SK-N-SH treated with all-trans-retinoic acid at 6 μM for 48 hours (cell line): ENCODE data around the gene FREY1.

Source experiments
- ATAC-seq: fragments of 200-7000 bp; cut with Tn5 transposase; 3 replicates; pipeline ENCODE4 v1.9.1; 2020; ENCODE audit warnings: mild to moderate bottlenecking, moderate library complexity
- ARNTL ChIP-seq: fragments of 450-650 bp; formaldehyde crosslinking; IDR thresholded peaks from 2 replicates; pipeline ENCODE4 v1.5.0; 2020; ENCODE audit warnings: low read depth, mild to moderate bottlenecking, moderate library complexity, borderline replicate concordance
- BACH2 ChIP-seq: fragments of 250-450 bp; sonication (Bioruptor Pico); IDR thresholded peaks from 2 replicates; pipeline ENCODE4 v1.9.0; 2021; ENCODE audit warnings: mild to moderate bottlenecking, borderline replicate concordance
- CSDC2 ChIP-seq: fragments of 250-450 bp; sonication (Bioruptor Pico); IDR thresholded peaks from 2 replicates; pipeline ENCODE4 v1.5.0; 2020; ENCODE audit warnings: mild to moderate bottlenecking, moderate library complexity
- ESRRG ChIP-seq: fragments of 250-450 bp; sonication (Bioruptor Pico); IDR thresholded peaks from 2 replicates; pipeline ENCODE4 v1.6.1; 2021; ENCODE audit warnings: mild to moderate bottlenecking
- GLIS3 ChIP-seq: fragments of 250-450 bp; sonication (Bioruptor Pico); IDR thresholded peaks from 2 replicates; pipeline ENCODE4 v1.5.0; 2020; ENCODE audit warnings: mild to moderate bottlenecking, moderate library complexity
- ISL1 ChIP-seq: fragments of 250-450 bp; sonication (Bioruptor Pico); IDR thresholded peaks from 2 replicates; pipeline ENCODE4 v2.1.2; 2022; ENCODE audit warnings: mild to moderate bottlenecking, moderate library complexity
- PPARA ChIP-seq: fragments of 250-450 bp; sonication (Bioruptor Pico); IDR thresholded peaks from 2 replicates; pipeline ENCODE4 v1.5.0; 2020; ENCODE audit warnings: mild to moderate bottlenecking, borderline replicate concordance
- SNAI2 ChIP-seq: fragments of 250-450 bp; sonication (Bioruptor Pico); IDR thresholded peaks from 2 replicates; pipeline ENCODE4 v1.5.0; 2020; ENCODE audit warnings: mild to moderate bottlenecking, moderate library complexity
- TCF4 ChIP-seq: fragments of 250-450 bp; sonication (Bioruptor Pico); IDR thresholded peaks from 2 replicates; pipeline ENCODE4 v1.8.0; 2021; ENCODE audit warnings: mild to moderate bottlenecking, moderate library complexity, borderline replicate concordance
- TOX ChIP-seq: fragments of 250-450 bp; sonication (Bioruptor Pico); IDR thresholded peaks from 2 replicates; pipeline ENCODE4 v1.8.0; 2021; ENCODE audit warnings: mild to moderate bottlenecking, moderate library complexity, borderline replicate concordance
- ZC3H10 ChIP-seq: fragments of 250-450 bp; sonication (Bioruptor Pico); IDR thresholded peaks from 2 replicates; pipeline ENCODE4 v1.5.1; 2021; ENCODE audit warnings: mild to moderate bottlenecking, moderate library complexity
- ZFP3 ChIP-seq: fragments of 250-450 bp; sonication (Bioruptor Pico); IDR thresholded peaks from 2 replicates; pipeline ENCODE4 v1.5.0; 2020; ENCODE audit warnings: mild to moderate bottlenecking, moderate library complexity
- ZFP30 ChIP-seq: fragments of 450-650 bp; formaldehyde crosslinking; IDR thresholded peaks from 2 replicates; pipeline ENCODE4 v1.5.0; 2022; ENCODE audit warnings: mild to moderate bottlenecking, moderate library complexity
- ZNF565 ChIP-seq: fragments of 450-650 bp; formaldehyde crosslinking; conservative IDR thresholded peaks from 2 replicates; pipeline ENCODE4 v1.5.0; 2020; ENCODE audit warnings: low read depth, mild to moderate bottlenecking, moderate library complexity
- ZNF70 ChIP-seq: fragments of 450-650 bp; formaldehyde crosslinking; IDR thresholded peaks from 2 replicates; pipeline ENCODE4 v1.5.0; 2020; ENCODE audit warnings: mild to moderate bottlenecking, moderate library complexity
- ZNF8 ChIP-seq: fragments of 450-650 bp; formaldehyde crosslinking; IDR thresholded peaks from 2 replicates; pipeline ENCODE4 v1.5.0; 2020; ENCODE audit warnings: mild to moderate bottlenecking, moderate library complexity
- TF ChIP-seq, protein P1 (sequence below): fragments of 250-450 bp; sonication (Bioruptor Pico); IDR thresholded peaks from 2 replicates; pipeline ENCODE4 v1.5.1; 2021; ENCODE audit warnings: mild to moderate bottlenecking, moderate library complexity
- TF ChIP-seq, protein P2 (sequence below): fragments of 250-450 bp; sonication (Bioruptor Pico); IDR thresholded peaks from 2 replicates; pipeline ENCODE4 v1.5.1; 2020; ENCODE audit warnings: low read depth, mild to moderate bottlenecking, moderate library complexity
- TF ChIP-seq, protein P3 (sequence below): fragments of 250-450 bp; sonication (Bioruptor Pico); IDR thresholded peaks from 2 replicates; pipeline ENCODE4 v1.5.0; 2020; ENCODE audit warnings: mild to moderate bottlenecking, moderate library complexity
- TF ChIP-seq, protein P4 (sequence below): fragments of 250-450 bp; sonication (Bioruptor Pico); IDR thresholded peaks from 2 replicates; pipeline ENCODE4 v1.8.0; 2021; ENCODE audit warnings: low read depth, mild to moderate bottlenecking, moderate library complexity, borderline replicate concordance
- TF ChIP-seq, protein P5 (sequence below): fragments of 250-450 bp; sonication (Bioruptor Pico); IDR thresholded peaks from 2 replicates; pipeline ENCODE4 v1.8.0; 2020; ENCODE audit warnings: mild to moderate bottlenecking, moderate library complexity, borderline replicate concordance

Gene FREY1

DNA sequence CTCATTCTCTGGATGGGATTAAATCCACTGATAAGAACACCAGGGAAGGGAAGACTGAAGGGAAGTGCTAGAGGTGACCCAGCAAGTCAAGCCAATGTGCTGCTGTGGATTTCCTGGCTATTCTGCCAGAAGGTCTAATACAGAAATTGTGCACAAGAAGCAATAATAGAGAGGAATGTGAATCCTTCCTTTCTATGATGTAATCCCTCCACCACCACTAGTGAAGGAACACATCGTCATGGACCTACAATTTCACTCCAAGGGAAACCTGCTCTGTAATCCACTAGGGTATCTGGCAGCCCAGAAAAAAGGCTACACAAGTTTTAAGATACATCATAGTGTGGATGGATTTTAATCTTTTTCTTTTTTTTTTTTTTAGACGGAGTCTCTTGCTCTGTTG, 32.8 kb upstream of the FREY1 start (continued):
- TF ChIP-seq, protein P1, sequence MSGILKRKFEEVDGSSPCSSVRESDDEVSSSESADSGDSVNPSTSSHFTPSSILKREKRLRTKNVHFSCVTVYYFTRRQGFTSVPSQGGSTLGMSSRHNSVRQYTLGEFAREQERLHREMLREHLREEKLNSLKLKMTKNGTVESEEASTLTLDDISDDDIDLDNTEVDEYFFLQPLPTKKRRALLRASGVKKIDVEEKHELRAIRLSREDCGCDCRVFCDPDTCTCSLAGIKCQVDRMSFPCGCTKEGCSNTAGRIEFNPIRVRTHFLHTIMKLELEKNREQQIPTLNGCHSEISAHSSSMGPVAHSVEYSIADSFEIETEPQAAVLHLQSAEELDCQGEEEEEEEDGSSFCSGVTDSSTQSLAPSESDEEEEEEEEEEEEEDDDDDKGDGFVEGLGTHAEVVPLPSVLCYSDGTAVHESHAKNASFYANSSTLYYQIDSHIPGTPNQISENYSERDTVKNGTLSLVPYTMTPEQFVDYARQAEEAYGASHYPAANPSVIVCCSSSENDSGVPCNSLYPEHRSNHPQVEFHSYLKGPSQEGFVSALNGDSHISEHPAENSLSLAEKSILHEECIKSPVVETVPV = no peak
- TF ChIP-seq SNAI2 (CRISPR knock-in tag) (no peak), ZC3H10 (CRISPR knock-in tag) (no peak), ARNTL (no peak), ZNF8 (CRISPR knock-in tag) (no peak)
- TF ChIP-seq, protein P2, sequence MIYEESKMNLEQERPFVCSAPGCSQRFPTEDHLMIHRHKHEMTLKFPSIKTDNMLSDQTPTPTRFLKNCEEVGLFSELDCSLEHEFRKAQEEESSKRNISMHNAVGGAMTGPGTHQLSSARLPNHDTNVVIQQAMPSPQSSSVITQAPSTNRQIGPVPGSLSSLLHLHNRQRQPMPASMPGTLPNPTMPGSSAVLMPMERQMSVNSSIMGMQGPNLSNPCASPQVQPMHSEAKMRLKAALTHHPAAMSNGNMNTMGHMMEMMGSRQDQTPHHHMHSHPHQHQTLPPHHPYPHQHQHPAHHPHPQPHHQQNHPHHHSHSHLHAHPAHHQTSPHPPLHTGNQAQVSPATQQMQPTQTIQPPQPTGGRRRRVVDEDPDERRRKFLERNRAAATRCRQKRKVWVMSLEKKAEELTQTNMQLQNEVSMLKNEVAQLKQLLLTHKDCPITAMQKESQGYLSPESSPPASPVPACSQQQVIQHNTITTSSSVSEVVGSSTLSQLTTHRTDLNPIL (CRISPR knock-in tag) = no peak

DNA sequence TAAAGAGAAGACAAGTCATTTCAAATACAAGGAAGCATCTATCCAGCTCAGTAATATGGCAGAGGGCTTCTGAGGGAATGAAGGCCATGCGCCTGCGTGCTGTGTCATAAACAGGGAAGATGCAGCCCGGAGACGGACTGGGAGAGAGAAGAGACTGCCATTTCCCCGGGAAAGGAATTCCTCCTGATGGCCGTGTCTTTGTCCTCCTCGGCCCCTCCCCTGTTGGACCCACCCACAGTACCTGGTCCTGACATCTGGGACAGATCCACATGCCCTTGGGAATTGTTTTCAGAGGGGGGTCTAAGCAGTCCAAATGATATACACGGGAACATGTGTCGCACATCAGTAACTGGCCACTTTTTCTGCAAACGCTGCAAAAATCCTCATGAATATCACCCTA, 30.8 kb upstream of the FREY1 start:
- ATAC-seq = no peak
- TF ChIP-seq, protein P3, sequence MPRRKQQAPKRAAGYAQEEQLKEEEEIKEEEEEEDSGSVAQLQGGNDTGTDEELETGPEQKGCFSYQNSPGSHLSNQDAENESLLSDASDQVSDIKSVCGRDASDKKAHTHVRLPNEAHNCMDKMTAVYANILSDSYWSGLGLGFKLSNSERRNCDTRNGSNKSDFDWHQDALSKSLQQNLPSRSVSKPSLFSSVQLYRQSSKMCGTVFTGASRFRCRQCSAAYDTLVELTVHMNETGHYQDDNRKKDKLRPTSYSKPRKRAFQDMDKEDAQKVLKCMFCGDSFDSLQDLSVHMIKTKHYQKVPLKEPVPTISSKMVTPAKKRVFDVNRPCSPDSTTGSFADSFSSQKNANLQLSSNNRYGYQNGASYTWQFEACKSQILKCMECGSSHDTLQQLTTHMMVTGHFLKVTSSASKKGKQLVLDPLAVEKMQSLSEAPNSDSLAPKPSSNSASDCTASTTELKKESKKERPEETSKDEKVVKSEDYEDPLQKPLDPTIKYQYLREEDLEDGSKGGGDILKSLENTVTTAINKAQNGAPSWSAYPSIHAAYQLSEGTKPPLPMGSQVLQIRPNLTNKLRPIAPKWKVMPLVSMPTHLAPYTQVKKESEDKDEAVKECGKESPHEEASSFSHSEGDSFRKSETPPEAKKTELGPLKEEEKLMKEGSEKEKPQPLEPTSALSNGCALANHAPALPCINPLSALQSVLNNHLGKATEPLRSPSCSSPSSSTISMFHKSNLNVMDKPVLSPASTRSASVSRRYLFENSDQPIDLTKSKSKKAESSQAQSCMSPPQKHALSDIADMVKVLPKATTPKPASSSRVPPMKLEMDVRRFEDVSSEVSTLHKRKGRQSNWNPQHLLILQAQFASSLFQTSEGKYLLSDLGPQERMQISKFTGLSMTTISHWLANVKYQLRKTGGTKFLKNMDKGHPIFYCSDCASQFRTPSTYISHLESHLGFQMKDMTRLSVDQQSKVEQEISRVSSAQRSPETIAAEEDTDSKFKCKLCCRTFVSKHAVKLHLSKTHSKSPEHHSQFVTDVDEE (CRISPR knock-in tag) = no peak
- TF ChIP-seq ISL1 (CRISPR knock-in tag) = no peak
- TF ChIP-seq PPARA (CRISPR knock-in tag) = no peak
- no peak for TF ChIP-seq BACH2
- no peak for TF ChIP-seq ZFP30 (CRISPR knock-in tag)
- no peak for TF ChIP-seq ZNF70 (CRISPR knock-in tag)
- no peak for TF ChIP-seq ZNF8 (CRISPR knock-in tag)
- TF ChIP-seq TOX = no peak
- TF ChIP-seq, protein P1 = no peak
- TF ChIP-seq ESRRG = no peak
- TF ChIP-seq, protein P2 (CRISPR knock-in tag) = no peak
- TF ChIP-seq, protein P4, sequence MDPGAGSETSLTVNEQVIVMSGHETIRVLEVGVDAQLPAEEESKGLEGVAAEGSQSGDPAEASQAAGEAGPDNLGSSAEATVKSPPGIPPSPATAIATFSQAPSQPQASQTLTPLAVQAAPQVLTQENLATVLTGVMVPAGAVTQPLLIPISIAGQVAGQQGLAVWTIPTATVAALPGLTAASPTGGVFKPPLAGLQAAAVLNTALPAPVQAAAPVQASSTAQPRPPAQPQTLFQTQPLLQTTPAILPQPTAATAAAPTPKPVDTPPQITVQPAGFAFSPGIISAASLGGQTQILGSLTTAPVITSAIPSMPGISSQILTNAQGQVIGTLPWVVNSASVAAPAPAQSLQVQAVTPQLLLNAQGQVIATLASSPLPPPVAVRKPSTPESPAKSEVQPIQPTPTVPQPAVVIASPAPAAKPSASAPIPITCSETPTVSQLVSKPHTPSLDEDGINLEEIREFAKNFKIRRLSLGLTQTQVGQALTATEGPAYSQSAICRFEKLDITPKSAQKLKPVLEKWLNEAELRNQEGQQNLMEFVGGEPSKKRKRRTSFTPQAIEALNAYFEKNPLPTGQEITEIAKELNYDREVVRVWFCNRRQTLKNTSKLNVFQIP (CRISPR knock-in tag) = no peak
- TF ChIP-seq ARNTL = no peak
- no peak for TF ChIP-seq ZNF565 (CRISPR knock-in tag)
- no peak for TF ChIP-seq ZC3H10 (CRISPR knock-in tag)
- TF ChIP-seq, protein P5, sequence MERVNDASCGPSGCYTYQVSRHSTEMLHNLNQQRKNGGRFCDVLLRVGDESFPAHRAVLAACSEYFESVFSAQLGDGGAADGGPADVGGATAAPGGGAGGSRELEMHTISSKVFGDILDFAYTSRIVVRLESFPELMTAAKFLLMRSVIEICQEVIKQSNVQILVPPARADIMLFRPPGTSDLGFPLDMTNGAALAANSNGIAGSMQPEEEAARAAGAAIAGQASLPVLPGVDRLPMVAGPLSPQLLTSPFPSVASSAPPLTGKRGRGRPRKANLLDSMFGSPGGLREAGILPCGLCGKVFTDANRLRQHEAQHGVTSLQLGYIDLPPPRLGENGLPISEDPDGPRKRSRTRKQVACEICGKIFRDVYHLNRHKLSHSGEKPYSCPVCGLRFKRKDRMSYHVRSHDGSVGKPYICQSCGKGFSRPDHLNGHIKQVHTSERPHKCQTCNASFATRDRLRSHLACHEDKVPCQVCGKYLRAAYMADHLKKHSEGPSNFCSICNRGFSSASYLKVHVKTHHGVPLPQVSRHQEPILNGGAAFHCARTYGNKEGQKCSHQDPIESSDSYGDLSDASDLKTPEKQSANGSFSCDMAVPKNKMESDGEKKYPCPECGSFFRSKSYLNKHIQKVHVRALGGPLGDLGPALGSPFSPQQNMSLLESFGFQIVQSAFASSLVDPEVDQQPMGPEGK (CRISPR knock-in tag) = no peak
- no peak for TF ChIP-seq GLIS3 (CRISPR knock-in tag)
- no peak for TF ChIP-seq ZFP3
- no peak for TF ChIP-seq TCF4 (CRISPR knock-in tag)
- TF ChIP-seq CSDC2 = no peak
- TF ChIP-seq, all 23 proteins: peak for 0
